C4-2B (cell line): ENCODE data around the gene KRTAP5-5.
A peak's percentile ranks its signal among the peaks of the same experiment; 100 is the strongest.

Source experiments
- H3K27ac ChIP-seq: fragments of 450-650 bp; 2 replicates; pipeline ENCODE4 v1.5.1; 2017
- CTCF ChIP-seq: fragments of 450-650 bp; conservative IDR thresholded peaks from 2 replicates; pipeline ENCODE4 v1.5.1; 2017; ENCODE audit warnings: mild to moderate bottlenecking
- ZFX ChIP-seq: fragments of 450-650 bp; IDR thresholded peaks from 2 replicates; pipeline ENCODE4 v1.6.1; 2017

The KRTAP5-5 gene

GRCh38 chr11:1624621-1625020 lies 5.0 kb upstream of the KRTAP5-5 start:
- H3K27ac ChIP-seq, result no peak overlapping the region
- TF ChIP-seq ZFX, result no peak
- no peak for TF ChIP-seq CTCF

- no peak overlapping the region for H3K27ac ChIP-seq
- TF ChIP-seq ZFX, result no peak
- TF ChIP-seq CTCF, result no peak
These were observed 4.0 kb upstream of the KRTAP5-5 start for GRCh38 chr11:1625541-1625940.

GRCh38 chr11:1628506-1629325 lies 859 bp upstream of the KRTAP5-5 start:
- H3K27ac ChIP-seq, result no peak overlapping the region
- TF ChIP-seq ZFX (no peak), CTCF (peak; percentile 97)

- no peak for TF ChIP-seq CTCF
- no peak for TF ChIP-seq ZFX
- no peak overlapping the region for H3K27ac ChIP-seq
These were observed 696 bp downstream of the KRTAP5-5 start for GRCh38 chr11:1630271-1630670.

GRCh38 chr11:1631066-1631568 lies 1.5 kb downstream of the KRTAP5-5 start:
- no peak for TF ChIP-seq CTCF
- TF ChIP-seq ZFX, result no peak
- H3K27ac ChIP-seq, result no peak overlapping the region

- TF ChIP-seq ZFX, result no peak
- TF ChIP-seq CTCF, result no peak
These were observed 2.6 kb downstream of the KRTAP5-5 start for GRCh38 chr11:1632053-1632714.

GRCh38 chr11:1633864-1634263 lies 4.3 kb downstream of the KRTAP5-5 start:
- no peak for TF ChIP-seq ZFX
- no peak for TF ChIP-seq CTCF
- H3K27ac ChIP-seq, result no peak overlapping the region

More at GRCh38 chr11:1632053-1632714, 2.6 kb downstream of the KRTAP5-5 start:
- H3K27ac ChIP-seq, result no peak overlapping the region
